NCI-H345 (cell line): ENCODE data around the gene CAPN10.
A peak's percentile ranks its signal among the peaks of the same experiment; 100 is the strongest.
"Not testable (repeated sequence)": the region's sequence is repeated elsewhere in the genome, so short reads cannot be mapped to it uniquely, and the experiment has no call there.

Experiments used
- DNase-seq: peaks from one replicate; lab custom pipeline; 2025; lab: John Stamatoyannopoulos, UW

The CAPN10 gene

GRCh38 chr2:240603081-240603835 lies 16.7 kb downstream of the CAPN10 start:
- DNase-seq, result no peak

DNA sequence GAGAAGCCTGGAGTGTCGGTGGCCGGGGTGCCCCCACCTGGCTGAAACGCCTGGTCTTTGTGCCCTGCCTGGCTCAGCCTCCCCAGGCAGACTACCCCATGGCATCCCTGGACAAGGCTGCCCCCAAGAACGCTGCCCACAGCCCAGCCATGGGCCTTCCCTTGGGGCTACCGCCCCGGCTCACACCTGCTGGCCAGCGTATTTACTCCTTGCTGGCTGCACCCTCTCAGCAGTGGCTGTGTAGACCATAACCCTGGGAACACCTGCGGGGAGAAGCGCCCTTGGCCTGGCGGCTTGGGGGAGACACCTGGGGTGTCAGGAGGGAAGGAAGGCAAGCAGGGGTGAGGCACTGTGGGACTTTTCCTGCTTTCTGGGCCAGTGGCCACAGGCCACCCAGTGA lies 17.3 kb downstream of the CAPN10 start:
- DNase-seq, result no peak

- no peak for DNase-seq
These were observed 17.9 kb downstream of the CAPN10 start for GRCh38 chr2:240604291-240604938.

DNA sequence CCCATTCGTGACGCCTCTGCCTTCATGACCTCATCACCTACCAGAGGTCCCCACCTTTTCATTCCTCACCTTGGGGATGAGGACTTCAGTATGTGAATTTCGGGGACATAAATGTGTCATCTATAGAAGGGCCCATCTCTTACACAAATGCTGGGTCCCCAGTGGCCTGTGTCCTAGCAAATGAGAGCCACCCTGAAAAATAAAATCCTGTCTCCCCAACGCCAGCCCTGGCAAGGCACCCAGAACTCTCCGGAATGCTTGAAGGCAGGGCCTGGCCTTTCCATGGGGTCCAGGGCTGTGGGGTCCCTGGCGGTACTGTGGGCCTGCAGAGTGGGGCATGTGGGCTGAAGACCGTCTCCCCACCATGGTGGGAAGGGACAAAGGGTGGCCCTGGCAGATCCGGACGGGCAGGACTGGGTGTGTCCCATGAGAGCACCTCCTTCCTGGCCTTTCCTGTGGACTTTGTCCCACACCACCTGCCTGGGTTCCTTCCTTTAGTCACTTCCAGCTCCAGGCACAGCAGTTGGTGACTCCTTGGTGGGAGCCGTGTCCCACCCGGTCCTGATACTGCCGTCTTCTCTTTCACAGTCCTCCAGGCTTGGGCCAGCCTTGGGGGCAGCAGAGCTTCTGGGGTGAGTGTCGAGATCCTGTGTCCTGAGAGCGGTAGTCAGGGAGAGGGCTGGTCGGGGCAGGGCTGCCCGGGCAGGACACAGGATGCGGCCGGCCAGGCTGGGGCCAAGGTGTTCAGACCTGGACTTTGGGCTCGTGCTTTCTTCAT lies 18.6 kb downstream of the CAPN10 start:
- DNase-seq, result no peak

DNA sequence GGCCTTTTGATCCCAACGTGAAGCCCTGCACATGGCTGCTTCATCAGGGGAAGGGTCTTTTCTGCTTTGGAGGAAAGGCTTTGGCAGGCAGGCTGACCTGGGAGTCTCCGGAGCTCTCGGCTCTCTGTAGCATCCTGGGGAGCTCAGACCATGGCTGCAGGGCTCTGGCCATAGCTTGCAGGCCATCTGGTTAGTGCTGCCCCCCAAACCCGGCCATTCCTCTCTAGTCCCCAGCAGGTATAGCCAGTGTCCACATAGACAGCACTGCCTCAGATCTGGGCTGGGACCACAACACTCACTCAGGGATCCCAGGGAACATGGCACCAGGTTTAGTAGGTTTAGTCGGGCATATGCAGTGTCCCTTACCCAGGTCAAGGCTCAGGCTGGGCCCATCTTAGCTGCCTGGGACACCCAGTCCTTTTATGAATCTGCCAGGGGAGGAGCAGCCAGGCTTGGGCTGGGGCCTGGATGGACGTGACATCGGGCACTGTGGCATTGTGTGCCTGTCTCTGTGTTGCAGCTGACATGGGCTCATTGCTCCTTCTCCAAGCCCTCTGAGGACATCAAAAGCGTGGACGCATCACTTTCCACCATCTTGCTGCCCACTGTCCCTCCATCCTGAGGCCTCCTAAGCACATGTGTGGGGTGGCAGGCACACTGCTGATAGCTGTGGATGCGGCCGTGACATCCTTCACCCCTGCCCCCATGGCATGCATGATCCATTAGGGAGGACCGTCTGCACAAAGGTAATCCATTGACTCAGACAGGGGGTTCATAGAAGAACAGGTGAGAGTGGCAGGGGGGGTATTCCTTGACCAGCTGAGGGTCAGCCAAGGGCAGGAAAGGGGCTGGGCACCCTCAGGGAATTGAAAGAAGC lies 19.6 kb downstream of the CAPN10 start:
- no peak for DNase-seq

GRCh38 chr2:240611601-240612210 lies 25.2 kb downstream of the CAPN10 start:
- DNase-seq, result no peak

GRCh38 chr2:240613781-240614180 lies 27.2 kb downstream of the CAPN10 start:
- DNase-seq, result no peak

DNA sequence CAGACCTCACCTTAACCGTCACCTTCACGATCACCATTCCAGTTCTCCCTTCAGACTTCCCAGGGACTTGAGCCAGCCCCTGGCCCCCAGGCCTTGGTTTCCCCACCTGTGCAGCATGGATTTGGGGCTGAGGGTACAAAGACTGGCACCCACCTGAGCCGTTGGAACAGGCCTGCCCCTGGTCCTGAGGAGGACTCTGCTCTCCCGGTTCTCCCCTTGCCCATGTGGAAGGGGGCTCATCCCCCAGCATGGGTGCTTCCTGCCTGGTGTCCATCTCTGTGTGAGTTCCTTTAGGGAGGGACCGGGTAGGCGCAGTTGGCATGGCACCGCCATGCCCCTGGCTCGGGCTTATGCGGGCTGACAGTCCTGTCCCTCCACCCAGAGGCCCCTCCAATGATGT lies 27.9 kb downstream of the CAPN10 start:
- no peak for DNase-seq

- no peak for DNase-seq
These were observed 28.9 kb downstream of the CAPN10 start for GRCh38 chr2:240615396-240615795.

DNA sequence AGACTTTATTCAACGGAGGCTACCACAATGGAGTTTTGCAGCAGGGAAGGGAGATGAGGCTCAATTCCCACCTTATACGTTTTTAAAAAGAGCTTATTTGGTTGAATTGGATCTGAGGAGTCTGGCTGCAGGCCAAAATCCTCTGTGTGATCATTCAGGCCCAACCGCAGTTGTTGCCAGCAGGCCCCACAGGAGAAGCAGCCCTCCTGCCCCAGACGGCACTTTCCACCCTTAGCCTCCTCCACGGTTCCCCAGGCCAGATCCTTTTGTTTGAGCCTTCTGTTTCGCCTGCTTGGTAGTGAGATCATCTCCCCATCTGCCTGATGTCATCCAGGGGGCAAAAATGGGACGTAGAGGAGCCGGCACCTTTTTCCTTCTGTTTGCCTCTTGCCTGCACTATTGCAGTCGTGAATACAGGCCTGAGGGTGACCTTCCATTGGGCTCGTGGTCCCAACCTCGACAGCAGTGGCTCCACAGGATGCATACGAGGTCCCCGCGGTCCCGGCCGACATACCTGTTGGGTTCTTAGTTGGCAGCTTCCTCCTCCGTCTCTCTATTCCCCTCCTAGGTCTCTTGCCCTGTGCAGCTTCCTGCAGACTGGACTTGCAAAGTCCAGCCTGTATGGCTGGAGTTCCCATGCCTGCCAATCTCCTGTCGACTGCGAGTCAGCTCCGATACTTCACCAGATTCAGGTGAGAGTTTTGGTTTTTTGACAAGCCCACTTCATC lies 29.4 kb downstream of the CAPN10 start:
- DNase-seq, result no peak

- DNase-seq, result not testable (repeated sequence)
These were observed 30.5 kb downstream of the CAPN10 start for GRCh38 chr2:240616860-240617666.

DNA sequence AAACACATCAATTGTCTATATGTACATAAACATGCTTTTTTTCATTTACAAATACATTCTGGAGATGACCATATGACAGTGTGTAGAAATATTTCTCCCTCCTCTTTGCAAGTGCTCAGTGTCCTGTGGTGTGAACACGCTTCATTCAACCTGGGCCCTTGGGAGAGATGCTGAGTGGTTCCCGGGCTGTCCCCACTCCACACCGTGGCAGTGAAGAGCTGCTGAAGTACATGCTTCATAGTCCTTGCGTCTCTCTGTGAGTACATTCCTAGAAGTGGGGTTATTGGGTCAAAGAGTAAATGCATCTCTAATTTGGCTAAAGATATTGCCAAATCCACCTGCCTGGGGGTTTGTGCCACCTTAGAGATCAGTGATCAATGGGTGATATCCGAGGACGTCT lies 32.2 kb downstream of the CAPN10 start:
- no peak for DNase-seq

DNA sequence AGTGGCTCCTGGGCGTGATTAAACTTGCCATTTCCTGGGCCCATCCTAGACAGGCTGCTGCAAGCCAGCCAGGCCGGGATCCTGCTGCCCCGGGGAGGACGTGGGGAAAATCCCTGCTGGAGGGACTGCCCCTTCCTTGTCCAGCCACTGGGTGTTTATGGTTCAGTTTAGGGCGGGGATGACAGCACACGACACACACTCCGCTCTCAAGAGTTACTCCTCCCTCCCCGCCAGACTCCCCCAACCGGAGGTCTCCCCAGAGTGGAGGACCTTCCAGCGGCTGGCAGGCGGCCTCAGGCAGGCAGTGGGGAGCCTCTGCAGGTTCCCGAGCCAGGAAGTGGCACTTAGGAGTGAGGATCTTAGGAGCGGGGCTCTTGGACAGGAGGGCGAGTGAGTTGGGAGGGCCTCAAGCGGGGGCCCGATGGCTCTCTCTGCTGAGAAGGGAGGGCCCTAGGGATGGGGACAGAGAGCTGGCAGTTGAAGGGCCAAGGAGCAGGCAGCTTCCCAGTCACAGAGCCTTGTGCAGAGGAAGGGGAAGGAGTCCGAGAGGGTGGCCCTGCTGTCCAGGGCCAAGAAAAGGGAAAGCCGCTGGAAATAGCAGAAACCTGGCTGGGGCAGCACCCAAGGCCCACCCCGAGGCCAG lies 33.1 kb downstream of the CAPN10 start:
- DNase-seq, result no peak

DNA sequence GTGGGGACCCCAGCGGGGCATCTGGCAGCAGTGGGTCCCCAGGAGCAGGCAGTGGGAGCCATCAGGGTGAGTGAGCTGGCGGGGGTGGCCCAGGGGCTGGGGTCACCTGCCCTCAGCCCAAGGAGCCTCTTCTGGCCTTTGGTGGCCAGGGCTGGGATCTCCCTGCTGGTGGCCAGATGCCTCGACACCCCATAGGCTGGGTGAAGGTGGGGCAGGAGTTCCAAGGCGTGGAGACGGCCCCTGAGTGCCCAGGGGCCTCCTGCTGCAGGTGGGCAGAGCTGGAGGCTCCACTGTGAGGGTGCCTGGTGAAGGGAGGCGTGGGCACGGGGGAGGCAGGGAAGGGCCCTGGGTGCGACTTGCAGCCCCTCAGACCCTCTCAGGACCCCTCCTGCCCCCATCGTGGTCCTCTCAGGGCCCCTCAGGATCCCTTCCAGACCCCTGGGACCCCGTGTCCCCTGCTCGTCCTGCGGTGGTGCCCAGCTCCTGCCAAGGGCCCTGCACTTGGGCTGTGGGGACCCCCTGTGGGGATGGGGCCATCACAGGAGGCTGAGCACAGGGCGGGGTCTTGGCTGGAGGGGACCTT lies 33.7 kb downstream of the CAPN10 start:
- DNase-seq, result no peak

DNA sequence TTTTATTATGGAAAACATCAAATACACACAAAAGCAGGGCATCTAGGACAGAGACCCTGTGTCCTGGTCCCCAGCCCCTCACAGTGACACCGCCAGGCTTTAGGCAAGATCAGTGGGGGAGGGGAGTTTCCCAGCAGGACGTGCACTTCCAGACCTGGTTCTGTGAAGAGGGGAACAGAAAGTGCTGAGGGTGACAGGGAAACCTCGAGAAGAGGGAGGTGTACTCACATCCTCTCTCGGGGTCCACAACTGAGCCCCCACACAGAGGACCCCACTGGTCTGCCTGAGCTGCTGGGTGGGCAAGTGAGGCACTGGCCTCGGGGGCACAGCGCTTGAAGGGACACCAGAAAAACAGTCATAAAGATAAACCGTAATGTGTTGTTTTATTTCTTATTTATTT lies 34.3 kb downstream of the CAPN10 start:
- no peak for DNase-seq

DNA sequence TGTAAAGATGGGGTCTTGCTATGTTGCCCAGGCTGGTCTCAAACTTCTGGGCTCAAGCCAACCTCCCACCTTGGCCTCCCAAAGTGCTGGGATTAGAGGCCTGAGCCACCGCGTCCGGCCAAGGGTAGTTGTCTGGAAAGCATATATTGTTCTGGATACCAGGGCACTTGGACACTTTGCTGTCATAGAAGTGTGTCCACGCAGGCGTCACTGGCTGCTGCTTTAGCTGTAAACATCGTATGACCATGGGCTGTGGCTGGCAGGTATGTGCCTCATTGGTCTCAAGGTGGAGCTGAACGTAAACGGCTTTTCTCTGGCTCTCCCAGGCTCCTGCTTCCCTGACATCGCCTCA lies 35.5 kb downstream of the CAPN10 start:
- DNase-seq, result no peak

DNA sequence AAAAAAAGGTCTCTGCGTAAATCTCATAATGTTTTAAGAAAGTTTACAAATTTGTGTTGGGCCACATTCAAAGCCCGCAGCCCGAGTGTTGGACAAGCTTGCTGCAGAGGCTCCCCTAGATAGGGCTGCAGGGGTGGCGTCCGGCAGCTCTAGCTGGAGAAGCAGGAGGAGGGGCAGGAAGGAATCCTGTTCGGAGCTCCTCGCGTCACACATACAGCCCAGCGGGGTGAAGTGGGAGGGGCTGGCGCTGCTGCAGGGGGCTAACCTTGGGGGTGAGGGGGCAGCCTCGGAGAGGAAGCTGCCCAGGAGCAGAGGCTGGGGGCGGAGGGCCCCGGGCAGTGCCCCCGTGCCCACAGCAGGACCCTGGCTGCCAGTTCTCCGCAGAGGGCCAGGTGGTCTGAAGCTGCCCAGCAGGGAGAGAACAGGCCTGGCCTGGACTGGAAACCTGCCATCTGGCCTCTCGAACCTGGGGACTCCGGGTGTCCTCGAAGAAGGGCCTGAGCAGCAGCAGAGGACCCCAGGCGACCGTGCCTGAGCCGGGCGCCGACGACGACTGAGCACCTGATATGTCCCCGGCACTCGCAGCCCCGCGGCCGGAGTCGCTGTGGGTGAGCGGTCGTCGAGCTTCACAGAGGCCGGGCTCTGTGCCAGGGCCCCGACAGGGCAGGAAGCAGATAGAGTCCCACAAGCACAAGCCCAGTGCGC lies 36.1 kb downstream of the CAPN10 start:
- DNase-seq, result peak; percentile 53

DNA sequence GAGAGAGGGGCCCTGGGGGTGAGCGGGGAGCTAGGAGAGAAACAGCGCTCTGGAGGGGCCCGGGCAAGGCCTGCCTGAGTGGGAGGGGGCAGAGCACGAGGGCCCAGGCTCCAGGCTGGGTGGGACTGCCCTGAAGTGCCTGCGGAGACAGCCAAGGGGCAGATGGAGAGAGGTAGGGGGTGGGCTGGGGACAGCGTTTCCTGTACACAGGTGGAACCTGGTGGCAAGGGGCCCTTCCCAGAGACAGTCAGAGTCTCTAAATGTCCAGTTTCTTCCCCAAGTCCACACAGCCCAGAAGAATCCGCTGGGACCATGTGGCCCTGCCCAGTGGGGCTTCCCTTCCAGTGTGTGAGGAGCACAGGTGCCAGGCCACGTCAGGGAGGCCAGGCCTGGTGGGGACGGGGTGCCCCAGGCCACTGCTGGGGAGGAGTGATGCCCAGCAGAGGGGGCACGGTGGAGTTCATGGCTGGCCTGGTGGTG lies 37.0 kb downstream of the CAPN10 start:
- DNase-seq, result no peak
